HepG2 (cell line): ENCODE results near the gene METTL15.

ENCODE experiments used
- CBX5 ChIP-seq: sonication (generic); formaldehyde crosslinking; IDR thresholded peaks from 2 replicates; pipeline ENCODE4 v1.4.0; 2020; ENCODE audit warnings: missing genetic modification reagents, borderline replicate concordance
- ESRRA ChIP-seq: sonication (generic); formaldehyde crosslinking; IDR thresholded peaks from 2 replicates; pipeline ENCODE4 v1.5.1; 2020; ENCODE audit warnings: mild to moderate bottlenecking, low read depth, missing genetic modification reagents
- GLI4 ChIP-seq: sonication (generic); formaldehyde crosslinking; IDR thresholded peaks from 2 replicates; pipeline ENCODE4 v1.5.1; 2020; ENCODE audit warnings: missing genetic modification reagents, mild to moderate bottlenecking, moderate library complexity, borderline replicate concordance
- JUND ChIP-seq: sonication (generic); formaldehyde crosslinking; IDR thresholded peaks from 2 replicates; pipeline ENCODE4 v1.8.0; 2022; ENCODE audit warnings: mild to moderate bottlenecking, missing genetic modification reagents
- MAFG ChIP-seq: sonication (generic); formaldehyde crosslinking; IDR thresholded peaks from 2 replicates; pipeline ENCODE4 v1.5.1; 2020; ENCODE audit warnings: mild to moderate bottlenecking, missing genetic modification reagents
- MAZ ChIP-seq, 2 experiments: sonication (generic) in 1 of 2; formaldehyde crosslinking in 1 of 2; IDR thresholded peaks; 2 replicates each; pipeline versions ENCODE4 v1.5.0 to v1.6.1; 2012 to 2020; ENCODE audit warnings: low read depth in 2 of 2, mild to moderate bottlenecking in 2 of 2, borderline replicate concordance in 1 of 2, improper control_type of control experiment in 1 of 2, low read length in 1 of 2, missing genetic modification reagents in 1 of 2, moderate library complexity in 1 of 2
- POLR2AphosphoS5 ChIP-seq: IDR thresholded peaks from 2 replicates; pipeline ENCODE4 v1.6.1; 2012; ENCODE audit warnings: low read depth, low read length
- SALL2 ChIP-seq: sonication (generic); formaldehyde crosslinking; IDR thresholded peaks from 2 replicates; pipeline ENCODE4 v1.8.1; 2023; ENCODE audit warnings: mild to moderate bottlenecking, missing genetic modification reagents, inconsistent platforms
- SMC3 ChIP-seq: IDR thresholded peaks from 2 replicates; pipeline ENCODE4 v1.6.1; 2011; ENCODE audit warnings: low read length, improper control_type of control experiment
- SRF ChIP-seq: IDR thresholded peaks from 2 replicates; pipeline ENCODE4 v1.6.1; 2011; ENCODE audit warnings: mild to moderate bottlenecking, low read depth, low read length, moderate library complexity
- USF2 ChIP-seq, 2 experiments: sonication (generic) in 1 of 2; formaldehyde crosslinking in 1 of 2; IDR thresholded peaks; 2 replicates each; pipeline versions ENCODE4 v1.5.1 to v1.6.1; 2011 to 2020; ENCODE audit warnings: borderline replicate concordance in 1 of 2, low read depth in 1 of 2, low read length in 1 of 2, mild to moderate bottlenecking in 1 of 2, missing genetic modification reagents in 1 of 2, moderate library complexity in 1 of 2
- TF ChIP-seq, protein P1 (sequence below): sonication (generic); formaldehyde crosslinking; IDR thresholded peaks from 2 replicates; pipeline ENCODE4 v1.5.0; 2020; ENCODE audit warnings: mild to moderate bottlenecking, missing genetic modification reagents, moderate library complexity
- TF ChIP-seq, protein P2 (sequence below): sonication (generic); formaldehyde crosslinking; IDR thresholded peaks from 2 replicates; pipeline ENCODE4 v1.4.0; 2020; ENCODE audit warnings: mild to moderate bottlenecking, missing genetic modification reagents

GRCh38 chr11:28296426-28296825 lies 188.2 kb downstream of the METTL15 start:
- TF ChIP-seq USF2 (IDR thresholded peaks at IDR 0.05; ENCODE audit: low read depth, low read length): no peak
- no peak for TF ChIP-seq USF2 (CRISPR knock-in tag; IDR thresholded peaks at IDR 0.05; ENCODE audit: borderline replicate concordance)
- no peak for TF ChIP-seq SRF
- no peak for TF ChIP-seq MAZ (IDR thresholded peaks at IDR 0.05; ENCODE audit: borderline replicate concordance, low read depth, low read length)
- no peak for TF ChIP-seq MAZ (CRISPR knock-in tag; IDR thresholded peaks at IDR 0.05; ENCODE audit: low read depth)
- TF ChIP-seq, protein P1, sequence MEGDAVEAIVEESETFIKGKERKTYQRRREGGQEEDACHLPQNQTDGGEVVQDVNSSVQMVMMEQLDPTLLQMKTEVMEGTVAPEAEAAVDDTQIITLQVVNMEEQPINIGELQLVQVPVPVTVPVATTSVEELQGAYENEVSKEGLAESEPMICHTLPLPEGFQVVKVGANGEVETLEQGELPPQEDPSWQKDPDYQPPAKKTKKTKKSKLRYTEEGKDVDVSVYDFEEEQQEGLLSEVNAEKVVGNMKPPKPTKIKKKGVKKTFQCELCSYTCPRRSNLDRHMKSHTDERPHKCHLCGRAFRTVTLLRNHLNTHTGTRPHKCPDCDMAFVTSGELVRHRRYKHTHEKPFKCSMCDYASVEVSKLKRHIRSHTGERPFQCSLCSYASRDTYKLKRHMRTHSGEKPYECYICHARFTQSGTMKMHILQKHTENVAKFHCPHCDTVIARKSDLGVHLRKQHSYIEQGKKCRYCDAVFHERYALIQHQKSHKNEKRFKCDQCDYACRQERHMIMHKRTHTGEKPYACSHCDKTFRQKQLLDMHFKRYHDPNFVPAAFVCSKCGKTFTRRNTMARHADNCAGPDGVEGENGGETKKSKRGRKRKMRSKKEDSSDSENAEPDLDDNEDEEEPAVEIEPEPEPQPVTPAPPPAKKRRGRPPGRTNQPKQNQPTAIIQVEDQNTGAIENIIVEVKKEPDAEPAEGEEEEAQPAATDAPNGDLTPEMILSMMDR (CRISPR knock-in tag): no peak
- TF ChIP-seq ESRRA (CRISPR knock-in tag): no peak
- TF ChIP-seq, protein P2, sequence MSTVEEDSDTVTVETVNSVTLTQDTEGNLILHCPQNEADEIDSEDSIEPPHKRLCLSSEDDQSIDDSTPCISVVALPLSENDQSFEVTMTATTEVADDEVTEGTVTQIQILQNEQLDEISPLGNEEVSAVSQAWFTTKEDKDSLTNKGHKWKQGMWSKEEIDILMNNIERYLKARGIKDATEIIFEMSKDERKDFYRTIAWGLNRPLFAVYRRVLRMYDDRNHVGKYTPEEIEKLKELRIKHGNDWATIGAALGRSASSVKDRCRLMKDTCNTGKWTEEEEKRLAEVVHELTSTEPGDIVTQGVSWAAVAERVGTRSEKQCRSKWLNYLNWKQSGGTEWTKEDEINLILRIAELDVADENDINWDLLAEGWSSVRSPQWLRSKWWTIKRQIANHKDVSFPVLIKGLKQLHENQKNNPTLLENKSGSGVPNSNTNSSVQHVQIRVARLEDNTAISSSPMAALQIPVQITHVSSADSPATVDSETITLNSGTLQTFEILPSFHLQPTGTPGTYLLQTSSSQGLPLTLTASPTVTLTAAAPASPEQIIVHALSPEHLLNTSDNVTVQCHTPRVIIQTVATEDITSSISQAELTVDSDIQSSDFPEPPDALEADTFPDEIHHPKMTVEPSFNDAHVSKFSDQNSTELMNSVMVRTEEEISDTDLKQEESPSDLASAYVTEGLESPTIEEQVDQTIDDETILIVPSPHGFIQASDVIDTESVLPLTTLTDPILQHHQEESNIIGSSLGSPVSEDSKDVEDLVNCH (CRISPR knock-in tag): no peak
- TF ChIP-seq MAFG (CRISPR knock-in tag): no peak
- TF ChIP-seq CBX5 (CRISPR knock-in tag): no peak
- TF ChIP-seq GLI4 (CRISPR knock-in tag): no peak
- no peak for TF ChIP-seq POLR2AphosphoS5
- TF ChIP-seq SALL2: no peak
- no peak for TF ChIP-seq SMC3
- TF ChIP-seq JUND: no peak
